ENCODE data around the gene CTNNA3. TPM values are rescaled to one million over a fixed set of nuclear protein-coding genes. Genes with fewer than 3 reads are reported as not detected.

The CTNNA3 gene
- total and polyA plus RNA-seq, 2 donors (not counting 3 experiments of a cell fraction or from before 2014, with no cell fraction given), result not detected

GRCh38 chr10:66591865-66592264 is 1104.1 kb downstream of the CTNNA3 start:
- H4K20me1 ChIP-seq (replicated peaks; ENCODE audit: control insufficient read depth, extremely low read depth, insufficient read depth, low read length), result no peaks in the 10 kb centered on the region
- intact Hi-C loops (cut with micrococcal nuclease) (no loop called here), dilution Hi-C loops (cut with MboI; ENCODE audit: extremely low pct_ligation_motif_present, low sequenced_read_pairs) (no loop called here)
- no peak overlapping the region for H3K4me2 ChIP-seq (ENCODE audit: insufficient read depth, low read length)
- ChIA-PET CTCF (no interaction called here), POLR2A (no interaction called here)
- H3K27me3 ChIP-seq (ENCODE audit: control insufficient read depth in 2 of 2, insufficient read depth in 2 of 2, low read length in 2 of 2), result no peaks in the 10 kb centered on the region
- no peak overlapping the region for H3K9ac ChIP-seq (replicated peaks; ENCODE audit: extremely low read depth, insufficient read depth, low read length)
- H3K9me1 ChIP-seq (replicated peaks; ENCODE audit: control insufficient read depth, extremely low read depth, insufficient read depth, low read length), result no peaks in the 10 kb centered on the region
- H3K4me1 ChIP-seq (ENCODE audit: control insufficient read depth, extremely low read depth, insufficient read depth, low read length), result no peaks in the 10 kb centered on the region
- H2AFZ ChIP-seq (ENCODE audit: low read depth, low read length), result no peak overlapping the region
- H3K27ac ChIP-seq (ENCODE audit: insufficient read depth, low read depth, low read length), result no peak overlapping the region
- no peak for TF ChIP-seq CTCF (IDR thresholded peaks at IDR 0.05; ENCODE audit: extremely low read depth in 1 of 2, insufficient read depth in 1 of 2, low read depth in 1 of 2, low read length in 2 of 2)
- TF ChIP-seq GATA2 (IDR thresholded peaks at IDR 0.05; ENCODE audit: insufficient read depth, insufficient read length, low read depth, low read length), result no peak
- no peak for TF ChIP-seq FOS (IDR thresholded peaks at IDR 0.05; ENCODE audit: borderline replicate concordance, insufficient read depth, low read length)
- BruUV-seq (replicated peaks), result no TSS peak
- FAIRE-seq (no peak), DNase-seq (ENCODE audit: low read depth, low spot score) (no peak)
- no peaks in the 10 kb centered on the region for H3K36me3 ChIP-seq (ENCODE audit: control insufficient read depth in 2 of 2, extremely low read depth in 1 of 2, insufficient read depth in 2 of 2, low read length in 2 of 2)
- H3K4me3 ChIP-seq (replicated peaks in 1 of 3; ENCODE audit: insufficient read depth in 1 of 3, low read depth in 1 of 3, low read length in 3 of 3), result no peak overlapping the region
- H3K9me3 ChIP-seq (replicated peaks; ENCODE audit: control insufficient read depth, insufficient read depth, low read length), result peaks cover 3% of the 10 kb centered on the region
- H3K79me2 ChIP-seq (ENCODE audit: control insufficient read depth, insufficient read depth, low read length), result no peaks in the 10 kb centered on the region

- Histone ChIP-seq H3K9me1 (replicated peaks; ENCODE audit: control insufficient read depth, extremely low read depth, insufficient read depth, low read length) (no peaks in the 10 kb centered on the region), H2AFZ (ENCODE audit: low read depth, low read length) (no peak overlapping the region), H3K4me3 (replicated peaks in 1 of 3; ENCODE audit: insufficient read depth in 1 of 3, low read depth in 1 of 3, low read length in 3 of 3) (no peak overlapping the region), H3K4me2 (ENCODE audit: insufficient read depth, low read length) (no peak overlapping the region), H3K27me3 (ENCODE audit: control insufficient read depth in 2 of 2, insufficient read depth in 2 of 2, low read length in 2 of 2) (no peaks in the 10 kb centered on the region), H4K20me1 (replicated peaks; ENCODE audit: control insufficient read depth, extremely low read depth, insufficient read depth, low read length) (no peaks in the 10 kb centered on the region), H3K4me1 (ENCODE audit: control insufficient read depth, extremely low read depth, insufficient read depth, low read length) (no peaks in the 10 kb centered on the region), H3K27ac (ENCODE audit: insufficient read depth, low read depth, low read length) (no peak overlapping the region), H3K9ac (replicated peaks; ENCODE audit: extremely low read depth, insufficient read depth, low read length) (no peak overlapping the region), H3K9me3 (replicated peaks; ENCODE audit: control insufficient read depth, insufficient read depth, low read length) (peaks cover 3% of the 10 kb centered on the region), H3K36me3 (ENCODE audit: control insufficient read depth in 2 of 2, extremely low read depth in 1 of 2, insufficient read depth in 2 of 2, low read length in 2 of 2) (no peaks in the 10 kb centered on the region), H3K79me2 (ENCODE audit: control insufficient read depth, insufficient read depth, low read length) (no peaks in the 10 kb centered on the region)
- no peak for FAIRE-seq
- ChIA-PET CTCF (no interaction called here), POLR2A (no interaction called here)
- dilution Hi-C loops (cut with MboI; ENCODE audit: extremely low pct_ligation_motif_present, low sequenced_read_pairs) (no loop called here), intact Hi-C loops (cut with micrococcal nuclease) (no loop called here)
- TF ChIP-seq JUN (IDR thresholded peaks at IDR 0.05; ENCODE audit: borderline replicate concordance, insufficient read depth, insufficient read length, low read depth) (no peak), MYC (IDR thresholded peaks at IDR 0.05; ENCODE audit: low read depth, low read length) (no peak), MAX (IDR thresholded peaks at IDR 0.05; ENCODE audit: insufficient read depth, insufficient read length) (no peak), GATA2 (IDR thresholded peaks at IDR 0.05; ENCODE audit: insufficient read depth, insufficient read length, low read depth, low read length) (no peak), CTCF (IDR thresholded peaks at IDR 0.05; ENCODE audit: extremely low read depth in 1 of 2, insufficient read depth in 1 of 2, low read depth in 1 of 2, low read length in 2 of 2) (no peak), EZH2 (IDR thresholded peaks at IDR 0.05; ENCODE audit: borderline replicate concordance, low read depth, low read length, severe bottlenecking) (no peak), POLR2AphosphoS5 (IDR thresholded peaks at IDR 0.05; ENCODE audit: insufficient read depth, low read depth, low read length) (no peak), POLR2A (IDR thresholded peaks at IDR 0.05; ENCODE audit: low read depth, low read length) (no peak), FOS (IDR thresholded peaks at IDR 0.05; ENCODE audit: borderline replicate concordance, insufficient read depth, low read length) (no peak)
- BruUV-seq (replicated peaks), result no TSS peak
- DNase-seq (ENCODE audit: low read depth, low spot score), result no peak
These were observed 1108.3 kb downstream of the CTNNA3 start for GRCh38 chr10:66587680-66588050.
